Embryonic facial prominence (tissue), 1 donor: ENCODE results near the gene NAP1L4.
"Not testable (repeated sequence)": the region's sequence is repeated elsewhere in the genome, so short reads cannot be mapped to it uniquely, and the experiment has no call there.

Experiments used
- DNase-seq: peaks from one replicate; pipeline ENCODE4 v3.0.0-alpha.2; 2016; ENCODE audit errors: extremely low spot score

NAP1L4 gene

GRCh38 chr11:2960139-2960538, 32.0 kb downstream of the NAP1L4 start:
- no peak for DNase-seq

GRCh38 chr11:2958251-2958650, 33.9 kb downstream of the NAP1L4 start:
- DNase-seq, result no peak

- no peak for DNase-seq
Measured at GRCh38 chr11:2955906-2956476, 36.1 kb downstream of the NAP1L4 start.

GRCh38 chr11:2954263-2954662, 37.9 kb downstream of the NAP1L4 start:
- no peak for DNase-seq

- DNase-seq, result no peak
Measured at GRCh38 chr11:2952290-2952689, 39.8 kb downstream of the NAP1L4 start.

GRCh38 chr11:2951231-2952110, 40.7 kb downstream of the NAP1L4 start:
- no peak for DNase-seq

- DNase-seq, result no peak
Measured at GRCh38 chr11:2950825-2951224, 41.3 kb downstream of the NAP1L4 start.

- DNase-seq, result no peak
Measured at GRCh38 chr11:2949920-2950319, 42.2 kb downstream of the NAP1L4 start.

- DNase-seq, result no peak
Measured at GRCh38 chr11:2947744-2948143, 44.4 kb downstream of the NAP1L4 start.

- DNase-seq, result no peak
Measured at GRCh38 chr11:2945757-2946287, 46.3 kb downstream of the NAP1L4 start.

GRCh38 chr11:2945031-2945756, 46.9 kb downstream of the NAP1L4 start:
- DNase-seq, result no peak

- no peak for DNase-seq
Measured at GRCh38 chr11:2944530-2944929, 47.6 kb downstream of the NAP1L4 start.

GRCh38 chr11:2943711-2944118, 48.4 kb downstream of the NAP1L4 start:
- no peak for DNase-seq

- DNase-seq, result no peak
Measured at GRCh38 chr11:2942872-2943710, 49.0 kb downstream of the NAP1L4 start.

GRCh38 chr11:2942447-2942846, 49.7 kb downstream of the NAP1L4 start:
- DNase-seq, result no peak

GRCh38 chr11:2940921-2941821, 51.0 kb downstream of the NAP1L4 start:
- DNase-seq, result no peak

GRCh38 chr11:2940147-2940920, 51.8 kb downstream of the NAP1L4 start:
- no peak for DNase-seq

GRCh38 chr11:2938458-2939418, 53.4 kb downstream of the NAP1L4 start:
- not testable (repeated sequence) for DNase-seq
